HFF-Myc (cell line): ENCODE data around the gene QPCTL.
A peak's percentile ranks its signal among the peaks of the same experiment; 100 is the strongest.

Experiments used
- DNase-seq: peaks from one replicate; pipeline ENCODE4 v3.0.0-alpha.2; 2011; ENCODE audit warnings: low read depth; ENCODE audit errors: extremely low read depth
- H3K4me3 ChIP-seq: replicated peaks from 2 replicates; pipeline ENCODE4 v1.5.1; 2011; ENCODE audit warnings: low read depth, mild to moderate bottlenecking, control low read depth, low read length
- TF ChIP-seq, protein P1 (sequence below): IDR thresholded peaks from 2 replicates; pipeline ENCODE4 v1.5.1; 2012; ENCODE audit warnings: mild to moderate bottlenecking, low read depth, low read length, control low read depth; ENCODE audit errors: missing control alignments

Gene QPCTL

DNA sequence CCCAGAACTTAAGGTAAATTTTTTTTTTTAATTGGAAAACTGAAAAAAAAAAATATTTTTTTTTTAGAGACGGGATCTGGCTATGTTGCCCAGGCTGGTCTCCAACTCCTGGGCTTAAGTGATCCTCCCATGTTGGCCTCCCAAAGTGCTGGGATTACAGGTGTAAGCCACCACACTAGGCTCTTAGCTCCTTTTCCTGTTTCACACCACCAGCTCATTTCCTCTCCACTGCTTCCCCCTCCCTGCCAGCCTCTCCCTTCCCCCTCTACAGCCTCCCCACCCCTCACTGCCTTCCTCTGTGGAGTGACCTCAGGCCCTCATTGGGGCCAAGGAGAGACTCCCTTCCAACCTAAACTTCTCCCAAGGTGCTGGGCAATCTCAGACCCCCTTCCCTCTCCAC lies 28.7 kb upstream of the QPCTL start:
- no peak for DNase-seq
- no peak overlapping the region for H3K4me3 ChIP-seq
- TF ChIP-seq, protein P1, sequence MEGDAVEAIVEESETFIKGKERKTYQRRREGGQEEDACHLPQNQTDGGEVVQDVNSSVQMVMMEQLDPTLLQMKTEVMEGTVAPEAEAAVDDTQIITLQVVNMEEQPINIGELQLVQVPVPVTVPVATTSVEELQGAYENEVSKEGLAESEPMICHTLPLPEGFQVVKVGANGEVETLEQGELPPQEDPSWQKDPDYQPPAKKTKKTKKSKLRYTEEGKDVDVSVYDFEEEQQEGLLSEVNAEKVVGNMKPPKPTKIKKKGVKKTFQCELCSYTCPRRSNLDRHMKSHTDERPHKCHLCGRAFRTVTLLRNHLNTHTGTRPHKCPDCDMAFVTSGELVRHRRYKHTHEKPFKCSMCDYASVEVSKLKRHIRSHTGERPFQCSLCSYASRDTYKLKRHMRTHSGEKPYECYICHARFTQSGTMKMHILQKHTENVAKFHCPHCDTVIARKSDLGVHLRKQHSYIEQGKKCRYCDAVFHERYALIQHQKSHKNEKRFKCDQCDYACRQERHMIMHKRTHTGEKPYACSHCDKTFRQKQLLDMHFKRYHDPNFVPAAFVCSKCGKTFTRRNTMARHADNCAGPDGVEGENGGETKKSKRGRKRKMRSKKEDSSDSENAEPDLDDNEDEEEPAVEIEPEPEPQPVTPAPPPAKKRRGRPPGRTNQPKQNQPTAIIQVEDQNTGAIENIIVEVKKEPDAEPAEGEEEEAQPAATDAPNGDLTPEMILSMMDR: no peak

- H3K4me3 ChIP-seq: no peak overlapping the region
- TF ChIP-seq, protein P1: no peak
- no peak for DNase-seq
Measured at GRCh38 chr19:45664575-45664974, 27.9 kb upstream of the QPCTL start.

- peak within 1 kb of the TSS; percentile 31 for H3K4me3 ChIP-seq
- TF ChIP-seq, protein P1: no peak
- DNase-seq: no peak
Measured at GRCh38 chr19:45667620-45668341, 24.7 kb upstream of the QPCTL start, which contains the start of gene GIPR. Gene GIPR (plus strand): TSS chr19:45668221. CDS start chr19:45669521, 1,300 bp downstream.

DNA sequence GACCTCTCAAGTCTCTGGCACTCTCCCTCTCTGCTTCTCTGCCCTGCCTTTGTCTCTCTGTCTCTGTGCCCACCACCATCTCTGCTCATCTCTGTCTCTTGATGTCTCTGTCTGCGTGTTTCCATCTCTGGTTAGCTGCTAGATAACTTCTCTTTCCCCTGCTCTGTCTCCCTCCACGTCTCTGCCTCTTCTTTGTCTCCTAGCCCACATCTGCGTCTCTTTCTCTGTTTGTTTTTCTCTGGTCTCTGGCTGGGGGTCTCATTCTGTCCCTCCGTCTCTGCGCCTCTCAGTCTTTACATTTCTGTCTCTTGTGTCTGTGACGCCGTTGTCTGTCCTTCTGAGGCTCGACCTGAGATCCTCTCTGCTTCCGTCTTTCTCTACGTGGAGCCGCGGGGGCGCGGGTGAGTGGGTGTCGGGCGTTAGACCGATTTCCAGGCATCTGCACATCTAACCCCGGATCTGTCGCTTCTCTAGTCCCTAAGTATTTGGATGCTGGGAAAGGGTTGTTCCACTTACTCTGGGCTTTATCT lies 24.1 kb upstream of the QPCTL start:
- no peak for DNase-seq
- TF ChIP-seq, protein P1: no peak
- H3K4me3 ChIP-seq: peak overlapping the region; percentile 31

DNA sequence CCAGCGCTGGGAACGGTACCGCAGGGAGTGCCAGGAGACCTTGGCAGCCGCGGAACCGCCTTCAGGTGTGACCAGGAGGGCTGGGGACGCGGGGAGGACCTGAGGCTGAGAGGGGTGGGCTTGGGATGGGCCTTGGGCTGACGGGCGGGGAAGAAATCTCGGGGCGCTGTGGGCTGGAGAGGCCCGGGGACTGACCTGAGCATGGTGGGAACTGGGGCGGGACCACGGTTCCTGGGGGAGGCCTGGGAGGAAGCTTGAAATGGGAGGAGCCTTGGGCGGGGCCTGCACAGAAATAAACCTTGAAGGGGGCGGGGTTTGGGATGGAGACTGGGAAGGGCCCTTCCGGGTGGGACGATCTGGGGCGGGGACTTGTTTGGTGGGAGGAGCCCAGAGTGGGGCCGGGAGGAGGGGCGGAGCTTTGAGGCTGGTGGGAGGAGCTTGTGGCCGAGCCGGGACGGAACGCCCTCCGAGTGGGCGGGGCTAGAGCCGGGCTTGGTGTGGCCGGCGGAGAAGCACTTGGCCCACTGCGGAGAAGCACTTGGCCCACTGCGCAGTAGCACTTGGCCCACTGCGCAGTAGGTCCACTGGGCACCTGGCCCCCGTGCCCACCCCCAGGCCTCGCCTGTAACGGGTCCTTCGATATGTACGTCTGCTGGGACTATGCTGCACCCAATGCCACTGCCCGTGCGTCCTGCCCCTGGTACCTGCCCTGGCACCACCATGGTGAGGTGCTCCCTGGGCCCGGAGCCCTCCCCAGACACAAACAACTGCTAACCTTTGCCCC lies 21.6 kb upstream of the QPCTL start:
- no peak for DNase-seq
- TF ChIP-seq, protein P1: no peak
- no peak overlapping the region for H3K4me3 ChIP-seq

- DNase-seq: no peak
- no peak overlapping the region for H3K4me3 ChIP-seq
- TF ChIP-seq, protein P1: no peak
Measured at GRCh38 chr19:45674946-45675345, 17.5 kb upstream of the QPCTL start.
